HG03439 (cell line): ENCODE results near the gene PLPP2.

ENCODE experiments used
- ATAC-seq: cut with Tn5 transposase; IDR thresholded peaks from one replicate; pipeline ENCODE4 v1.9.1; 2021; ENCODE audit warnings: mild to moderate bottlenecking, moderate library complexity; ENCODE audit not compliant: unreplicated experiment

Gene PLPP2

GRCh38 chr19:294341-294945 is 3.2 kb upstream of the PLPP2 start:
- no peak for ATAC-seq

GRCh38 chr19:293436-294110 is 2.4 kb upstream of the PLPP2 start:
- no peak for ATAC-seq

- no peak for ATAC-seq
Observed at GRCh38 chr19:292951-293350, 1.7 kb upstream of the PLPP2 start.

- no peak for ATAC-seq
Observed at GRCh38 chr19:292281-292884, 1.2 kb upstream of the PLPP2 start.

- ATAC-seq: no peak
Observed at GRCh38 chr19:291561-292280, 518 bp upstream of the PLPP2 start.

- no peak for ATAC-seq
Observed at GRCh38 chr19:290372-291005, 714 bp downstream of the PLPP2 start.

GRCh38 chr19:289651-290371 is 1.4 kb downstream of the PLPP2 start:
- ATAC-seq: no peak

- ATAC-seq: no peak
Observed at GRCh38 chr19:288911-289310, 2.3 kb downstream of the PLPP2 start.

GRCh38 chr19:287381-287871 is 3.8 kb downstream of the PLPP2 start:
- ATAC-seq: no peak

GRCh38 chr19:283395-283794 is 7.8 kb downstream of the PLPP2 start:
- ATAC-seq: no peak

GRCh38 chr19:282501-282900 is 8.7 kb downstream of the PLPP2 start:
- ATAC-seq: no peak

GRCh38 chr19:281992-282391 is 9.2 kb downstream of the PLPP2 start:
- no peak for ATAC-seq

- ATAC-seq: no peak
Observed at GRCh38 chr19:281156-281853, 9.9 kb downstream of the PLPP2 start.

- no peak for ATAC-seq
Observed at GRCh38 chr19:280541-281009, 10.6 kb downstream of the PLPP2 start.

- no peak for ATAC-seq
Observed at GRCh38 chr19:279656-280055, 11.5 kb downstream of the PLPP2 start.

- no peak for ATAC-seq
Observed at GRCh38 chr19:279231-279630, 12.0 kb downstream of the PLPP2 start.

- no peak for ATAC-seq
Observed at GRCh38 chr19:277581-278165, 13.5 kb downstream of the PLPP2 start.

- no peak for ATAC-seq
Observed at GRCh38 chr19:277131-277530, 14.1 kb downstream of the PLPP2 start.

- no peak for ATAC-seq
Observed at GRCh38 chr19:275958-276646, 15.1 kb downstream of the PLPP2 start.
